ENCODE results near the gene RNF223.

DNA sequence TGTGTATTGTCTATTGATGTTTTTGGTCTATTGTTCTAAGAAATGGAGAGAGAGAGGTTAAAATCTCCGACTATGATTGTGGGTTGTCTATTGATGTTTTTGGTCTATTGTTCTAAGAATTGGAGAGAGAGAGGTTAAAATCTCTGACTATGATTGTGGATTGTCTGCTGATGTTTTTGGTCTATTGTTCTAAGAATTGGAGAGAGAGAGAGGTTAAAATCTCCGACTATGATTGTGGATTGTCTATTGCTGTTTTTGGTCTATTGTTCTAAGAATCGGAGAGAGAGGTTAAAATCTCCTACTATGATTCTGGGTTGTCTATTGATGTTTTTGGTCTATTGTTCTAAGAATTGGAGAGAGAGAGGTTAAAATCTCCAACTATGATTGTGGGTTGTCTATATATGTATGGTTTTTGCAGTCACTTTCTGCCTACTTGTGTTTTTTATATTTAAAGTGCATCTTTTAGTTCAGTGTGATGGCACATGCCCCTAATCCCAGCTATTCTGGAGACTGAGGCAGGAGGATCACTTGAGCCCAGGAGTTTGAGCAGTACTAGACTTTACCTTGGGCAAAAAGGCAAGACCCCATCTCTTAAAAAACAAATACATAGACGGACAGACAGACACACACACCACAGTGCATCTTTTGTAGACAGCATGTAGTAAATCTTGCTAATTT lies 25.5 kb upstream of the RNF223 start:
- TF ChIP-seq EZH2 (IDR thresholded peaks at IDR 0.05; ENCODE audit: low read length), result no peak
- TF ChIP-seq, protein P1, sequence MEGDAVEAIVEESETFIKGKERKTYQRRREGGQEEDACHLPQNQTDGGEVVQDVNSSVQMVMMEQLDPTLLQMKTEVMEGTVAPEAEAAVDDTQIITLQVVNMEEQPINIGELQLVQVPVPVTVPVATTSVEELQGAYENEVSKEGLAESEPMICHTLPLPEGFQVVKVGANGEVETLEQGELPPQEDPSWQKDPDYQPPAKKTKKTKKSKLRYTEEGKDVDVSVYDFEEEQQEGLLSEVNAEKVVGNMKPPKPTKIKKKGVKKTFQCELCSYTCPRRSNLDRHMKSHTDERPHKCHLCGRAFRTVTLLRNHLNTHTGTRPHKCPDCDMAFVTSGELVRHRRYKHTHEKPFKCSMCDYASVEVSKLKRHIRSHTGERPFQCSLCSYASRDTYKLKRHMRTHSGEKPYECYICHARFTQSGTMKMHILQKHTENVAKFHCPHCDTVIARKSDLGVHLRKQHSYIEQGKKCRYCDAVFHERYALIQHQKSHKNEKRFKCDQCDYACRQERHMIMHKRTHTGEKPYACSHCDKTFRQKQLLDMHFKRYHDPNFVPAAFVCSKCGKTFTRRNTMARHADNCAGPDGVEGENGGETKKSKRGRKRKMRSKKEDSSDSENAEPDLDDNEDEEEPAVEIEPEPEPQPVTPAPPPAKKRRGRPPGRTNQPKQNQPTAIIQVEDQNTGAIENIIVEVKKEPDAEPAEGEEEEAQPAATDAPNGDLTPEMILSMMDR (optimal IDR thresholded peaks at IDR 0.05 in 1 of 3, IDR thresholded peaks at IDR 0.05 in 1 of 3, conservative IDR thresholded peaks at IDR 0.05 in 1 of 3; ENCODE audit: extremely low read depth in 1 of 3, insufficient read depth in 2 of 3, low read length in 3 of 3), result no peak
